CD4-positive, alpha-beta T cell treated with Interleukin-2 at 100 ng/mL for 4 hours (primary cell): ENCODE data around the gene ZNG1A.
"Not testable (repeated sequence)": the region's sequence is repeated elsewhere in the genome, so short reads cannot be mapped to it uniquely, and the experiment has no call there.

ENCODE experiments used
- DNase-seq: peaks from one replicate; pipeline ENCODE4 v3.0.0-alpha.2; 2020; ENCODE audit warnings: low spot score

Gene ZNG1A

DNA sequence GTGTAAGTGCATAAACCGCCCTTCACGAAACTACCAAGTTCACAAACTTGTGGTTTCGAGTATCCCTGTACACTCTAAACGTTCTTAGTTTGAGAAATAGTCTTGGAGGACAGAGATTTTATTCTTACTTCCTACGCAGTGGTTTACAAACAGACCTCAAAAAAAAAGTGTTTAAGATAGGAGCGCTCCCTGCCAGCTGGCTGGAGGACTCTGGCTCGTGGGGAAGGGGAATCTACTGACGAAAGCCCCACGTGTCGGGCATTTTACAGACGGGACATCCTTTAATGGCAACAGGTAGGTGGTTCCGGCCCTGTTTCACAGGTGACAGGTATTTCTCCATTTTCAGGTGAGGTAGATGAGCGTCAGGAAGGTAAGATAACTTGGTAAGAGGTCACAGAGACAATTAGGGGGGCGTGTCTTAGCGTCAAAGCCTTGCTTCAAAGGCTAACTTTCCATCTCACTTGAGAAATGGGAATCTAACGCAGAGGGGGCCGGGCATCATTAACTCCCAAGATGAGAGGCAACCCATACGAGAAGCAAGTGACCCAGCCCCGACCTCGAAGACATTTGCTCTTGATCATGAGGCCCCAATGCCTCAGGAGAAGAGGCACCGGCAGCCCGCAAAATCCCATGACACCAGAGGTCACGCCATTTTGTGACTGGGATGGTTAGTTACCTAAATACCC lies 573 bp downstream of the ZNG1A start:
- DNase-seq, result not testable (repeated sequence)

GRCh38 chr9:169757-170156 lies 9.1 kb downstream of the ZNG1A start:
- DNase-seq, result not testable (repeated sequence)

DNA sequence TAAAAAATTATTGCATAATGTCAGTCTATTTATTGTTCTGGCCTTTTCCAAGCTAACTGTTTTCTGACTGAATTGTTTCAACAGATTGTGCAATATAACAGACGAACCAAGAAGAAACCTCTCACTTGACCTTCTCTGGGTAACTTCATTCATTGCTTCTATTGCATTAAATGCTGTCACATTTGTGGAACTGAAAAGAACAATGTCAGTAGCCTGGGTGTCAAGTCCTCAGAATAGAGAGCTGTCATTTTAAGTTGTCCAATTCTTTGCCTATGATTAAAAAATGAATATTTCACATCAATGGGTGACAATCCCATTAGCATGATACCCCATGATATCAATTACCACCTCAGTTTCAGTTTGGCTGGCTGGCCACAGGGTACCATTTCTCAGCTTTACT lies 19.0 kb downstream of the ZNG1A start:
- DNase-seq, result not testable (repeated sequence)

DNA sequence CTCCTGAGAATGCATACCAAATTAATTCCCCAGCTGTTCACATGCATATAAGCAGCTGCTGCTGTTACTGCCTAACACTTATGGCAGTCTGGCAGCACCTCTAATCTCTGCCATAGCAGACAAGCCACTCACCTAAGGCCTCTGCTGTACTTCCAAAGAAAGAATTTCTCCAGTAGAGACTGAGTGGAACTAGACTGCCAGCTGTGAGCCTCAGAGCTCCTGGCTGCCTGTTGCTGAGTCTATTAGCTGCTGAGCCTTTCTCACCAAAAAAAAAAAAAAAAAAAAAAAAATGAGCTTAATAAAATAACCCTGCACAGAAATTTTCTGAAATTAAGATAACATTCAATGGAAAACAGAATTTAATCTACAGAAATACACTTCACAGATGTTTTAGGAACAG lies 27.7 kb downstream of the ZNG1A start:
- DNase-seq, result not testable (repeated sequence)

DNA sequence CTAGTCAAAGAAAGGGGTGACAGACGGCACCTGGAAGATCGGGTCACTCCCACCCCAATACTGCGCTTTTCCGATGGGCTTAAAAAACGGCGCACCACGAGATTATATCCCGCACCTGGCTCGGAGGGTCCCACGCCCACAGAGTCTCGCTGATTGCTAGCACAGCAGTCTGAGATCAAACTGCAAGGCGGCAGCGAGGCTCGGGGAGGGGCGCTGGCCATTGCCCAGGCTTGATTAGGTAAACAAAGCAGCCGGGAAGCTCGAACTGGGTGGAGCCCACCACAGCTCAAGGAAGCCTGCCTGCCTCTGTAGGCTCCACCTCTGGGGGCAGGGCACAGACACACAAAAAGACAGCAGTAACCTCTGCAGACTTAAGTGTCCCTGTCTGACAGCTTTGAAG lies 39.0 kb downstream of the ZNG1A start:
- not testable (repeated sequence) for DNase-seq

- DNase-seq, result not testable (repeated sequence)
Observed at GRCh38 chr9:117995-118467, 60.8 kb downstream of the ZNG1A start, which contains the start of gene FOXD4. TSS of gene FOXD4 (minus strand) at chr9:118417. CDS start at chr9:118119, 298 bp downstream.

- DNase-seq, result not testable (repeated sequence)
Observed at GRCh38 chr9:117144-117994, 61.5 kb downstream of the ZNG1A start.

DNA sequence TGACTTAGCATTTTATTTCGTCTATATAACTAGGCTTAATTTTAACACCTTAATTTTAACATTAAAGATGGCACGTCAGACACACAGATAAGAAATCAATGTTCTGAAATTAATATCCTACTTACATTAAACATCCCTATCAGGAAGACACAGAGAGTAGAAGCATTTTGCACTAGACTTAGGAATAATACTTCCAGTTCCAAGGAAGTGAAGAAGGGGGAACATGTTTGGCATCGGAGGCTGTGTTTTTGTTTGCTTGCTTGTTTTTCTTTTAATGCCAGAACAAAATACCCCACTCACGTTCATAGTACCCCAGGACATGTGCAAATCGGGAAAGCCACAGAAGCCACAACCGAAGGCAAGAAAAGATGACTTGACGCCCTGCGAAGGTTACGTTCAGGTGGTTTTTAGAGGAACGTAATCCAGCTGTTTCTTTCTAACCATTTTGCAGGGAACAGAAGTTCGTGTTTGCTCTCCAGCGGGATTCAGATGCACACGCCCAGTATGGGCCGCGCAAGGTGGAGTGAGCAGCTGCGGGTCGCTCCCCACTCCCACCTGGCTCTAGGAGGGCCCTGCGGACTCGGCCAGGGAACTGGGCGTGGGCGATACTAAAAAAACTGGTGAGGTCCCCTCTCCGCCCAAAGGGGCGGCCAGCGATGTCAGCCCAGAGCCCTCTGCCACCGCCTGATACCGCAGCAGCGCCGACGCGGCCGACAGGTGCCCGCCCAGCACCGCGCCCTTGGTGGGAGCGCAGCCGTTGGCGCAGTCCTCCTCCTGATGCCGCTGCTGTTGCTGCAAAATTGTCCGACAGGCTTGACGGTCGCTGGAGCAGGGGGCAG lies 62.4 kb downstream of the ZNG1A start:
- not testable (repeated sequence) for DNase-seq

DNA sequence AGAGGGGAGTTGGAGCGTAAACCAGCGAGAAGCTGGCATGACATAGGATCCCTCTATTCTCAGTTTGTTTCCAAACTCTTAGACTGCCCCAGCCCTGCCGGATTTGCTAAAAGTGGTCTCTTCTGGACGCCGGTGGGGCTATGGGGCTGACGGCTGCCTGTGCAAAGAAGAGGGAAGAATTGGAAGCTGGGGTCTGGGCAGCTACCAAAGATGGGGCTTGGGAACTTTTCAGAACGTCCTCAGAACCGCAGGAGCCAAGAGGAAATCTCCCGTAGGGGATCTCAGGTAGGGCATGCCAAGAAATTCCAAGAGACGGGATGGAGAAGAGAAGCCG lies 63.8 kb downstream of the ZNG1A start:
- DNase-seq, result not testable (repeated sequence)

GRCh38 chr9:114267-115117 lies 64.4 kb downstream of the ZNG1A start:
- not testable (repeated sequence) for DNase-seq

DNA sequence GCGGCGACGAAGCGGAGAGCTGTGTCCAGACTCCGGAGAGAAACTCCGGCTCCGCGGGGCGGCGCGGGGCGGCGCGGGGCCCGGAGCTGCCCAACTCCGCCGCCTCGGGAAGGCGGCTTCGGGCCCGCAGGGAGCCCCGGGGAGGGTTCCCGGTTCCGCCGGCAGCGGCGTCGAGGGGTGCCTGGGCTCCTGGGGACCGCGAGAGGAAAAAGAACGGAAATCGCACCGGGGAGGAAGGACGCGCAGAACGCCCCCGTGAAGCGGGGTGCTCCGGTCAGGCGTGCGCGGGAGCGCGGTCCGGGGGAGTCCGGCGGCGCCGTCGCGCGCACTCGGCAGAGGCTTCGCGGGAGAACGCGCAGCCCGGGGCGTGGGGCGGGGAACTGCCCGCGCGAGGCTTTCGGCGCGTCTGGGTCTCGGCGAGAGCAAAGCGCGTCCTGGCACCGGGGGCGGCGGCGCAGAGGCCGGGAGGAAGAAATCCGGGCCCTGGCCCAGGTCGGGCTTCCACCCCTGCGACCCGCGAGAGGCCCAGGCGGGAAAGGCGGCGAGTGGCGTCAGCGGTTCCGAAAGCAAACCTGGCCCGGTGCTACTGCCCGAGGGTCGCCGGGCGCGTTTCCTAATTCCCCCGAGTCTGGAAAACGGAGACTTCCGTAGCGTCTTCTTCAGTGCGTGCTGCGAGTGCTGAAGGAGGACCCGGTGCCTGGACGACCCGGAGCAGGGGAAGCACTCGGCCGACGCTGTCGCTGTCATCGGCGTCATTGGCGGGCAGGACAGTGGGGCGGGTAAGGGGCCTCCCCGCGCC lies 65.2 kb downstream of the ZNG1A start:
- DNase-seq, result not testable (repeated sequence)

DNA sequence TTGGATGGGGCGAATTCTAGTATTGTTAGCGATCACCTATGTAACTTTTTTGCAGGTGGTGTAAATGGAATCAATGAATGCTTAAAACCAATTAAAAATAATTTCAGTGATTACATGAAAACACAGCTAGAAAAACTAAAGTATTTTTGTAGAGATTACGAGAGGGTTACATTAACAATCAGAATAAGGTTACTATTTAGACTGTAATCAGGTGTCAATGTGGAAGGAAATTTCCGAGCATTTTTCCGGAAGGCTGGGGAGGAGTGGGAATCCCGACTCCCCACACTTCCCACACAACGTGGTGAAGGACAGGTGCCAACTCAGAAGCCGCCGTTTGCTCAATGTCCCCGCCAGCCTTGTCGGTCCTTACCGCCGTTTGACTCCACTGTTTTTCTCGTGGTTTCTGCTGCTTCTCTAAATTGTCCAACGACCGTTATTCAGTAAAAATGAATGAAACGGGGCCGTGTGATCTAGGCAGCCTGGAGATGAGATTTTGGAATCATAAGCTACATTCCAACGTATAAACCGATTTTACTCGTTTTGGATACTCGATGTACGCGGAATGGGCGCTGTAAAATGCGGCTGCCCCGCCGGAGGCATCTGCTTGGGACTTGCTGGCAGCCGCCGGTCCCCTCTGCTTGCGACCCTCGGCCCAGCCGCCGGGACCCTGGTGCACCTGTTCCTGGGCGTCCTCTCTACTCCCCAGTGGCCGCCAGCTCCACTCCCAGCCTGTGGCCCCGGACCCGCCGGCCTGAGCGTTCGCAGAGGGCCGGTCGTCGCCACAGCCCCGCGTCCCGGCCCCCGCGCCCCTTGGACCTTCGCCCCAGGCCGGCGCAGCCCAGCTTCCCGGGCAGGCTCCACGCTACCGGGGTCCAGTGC lies 66.0 kb downstream of the ZNG1A start:
- DNase-seq, result not testable (repeated sequence)

DNA sequence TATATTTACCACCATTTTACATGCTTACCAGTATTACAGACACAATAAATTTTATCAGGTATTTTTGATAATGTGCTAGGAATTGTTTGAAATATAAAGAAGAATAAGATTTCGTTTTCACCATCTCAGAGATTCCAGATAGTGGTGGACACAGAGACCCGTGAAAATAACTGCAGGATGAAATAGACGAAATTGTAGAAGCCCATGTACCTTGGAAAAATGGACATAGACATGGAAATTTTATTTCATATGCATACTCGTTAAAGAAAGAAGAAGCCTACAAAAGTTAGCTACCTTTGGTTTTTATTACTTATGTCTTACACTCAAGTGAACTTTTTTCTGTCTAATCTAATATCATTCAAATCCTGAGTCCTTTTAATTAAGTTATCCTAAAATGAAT lies 68.2 kb downstream of the ZNG1A start:
- DNase-seq, result not testable (repeated sequence)

- DNase-seq, result not testable (repeated sequence)
Observed at GRCh38 chr9:109540-109939, 69.3 kb downstream of the ZNG1A start.

DNA sequence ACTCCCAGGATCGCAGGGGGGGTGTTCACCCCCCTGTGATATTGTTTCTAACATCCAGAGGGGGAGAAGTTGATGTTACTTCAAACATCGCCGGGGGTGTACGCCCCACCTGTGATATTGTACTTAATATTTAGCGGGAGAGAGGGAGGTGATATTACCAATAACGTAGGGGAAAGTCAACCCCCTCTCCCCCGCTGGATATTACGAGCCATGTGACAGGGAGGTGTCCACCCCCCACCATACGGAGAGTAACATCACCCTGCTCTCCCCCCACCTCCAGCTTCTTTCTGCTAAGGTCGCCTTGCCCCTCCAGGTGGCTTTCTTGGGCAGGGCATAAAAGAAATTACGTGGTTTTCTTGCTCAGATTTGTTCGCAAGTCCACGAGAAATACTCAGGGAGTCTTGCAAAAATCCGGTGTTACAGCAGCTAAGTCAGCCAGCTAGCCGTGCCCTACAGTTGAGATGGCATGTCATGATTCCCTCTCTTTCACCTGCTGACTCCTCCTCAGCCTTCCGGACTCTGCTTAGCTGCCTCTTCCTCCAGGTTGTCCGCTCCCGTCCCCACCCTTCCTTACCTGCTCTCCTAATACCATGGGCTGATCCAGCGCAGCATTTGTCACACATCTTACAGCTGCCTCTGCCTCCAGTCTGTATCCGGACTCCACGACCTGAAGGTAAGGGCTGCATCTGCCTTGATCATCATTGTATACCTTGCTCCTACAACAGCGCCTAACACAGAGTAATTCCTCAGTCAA lies 69.9 kb downstream of the ZNG1A start:
- DNase-seq, result not testable (repeated sequence)

DNA sequence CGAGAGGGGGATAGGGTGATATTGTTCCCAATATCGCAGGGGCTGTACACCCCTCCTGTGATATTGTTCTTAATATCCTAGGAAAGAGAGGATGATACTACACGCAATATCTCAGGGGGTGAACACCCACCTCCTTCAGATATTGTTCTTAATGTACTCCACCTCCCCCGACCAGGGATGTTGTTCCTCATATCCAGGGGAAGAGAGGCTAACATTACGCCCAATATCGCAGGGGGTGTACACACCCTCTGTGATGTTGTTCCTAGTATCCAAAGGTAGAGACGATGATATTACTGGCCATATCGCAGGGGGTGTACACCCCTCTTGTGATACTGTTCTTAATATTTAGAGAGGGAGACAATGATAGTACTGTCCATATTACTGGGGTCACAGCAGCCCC lies 72.9 kb downstream of the ZNG1A start:
- not testable (repeated sequence) for DNase-seq

- DNase-seq, result not testable (repeated sequence)
Observed at GRCh38 chr9:100430-100829, 78.4 kb downstream of the ZNG1A start.

- not testable (repeated sequence) for DNase-seq
Observed at GRCh38 chr9:99867-100266, 79.0 kb downstream of the ZNG1A start.

DNA sequence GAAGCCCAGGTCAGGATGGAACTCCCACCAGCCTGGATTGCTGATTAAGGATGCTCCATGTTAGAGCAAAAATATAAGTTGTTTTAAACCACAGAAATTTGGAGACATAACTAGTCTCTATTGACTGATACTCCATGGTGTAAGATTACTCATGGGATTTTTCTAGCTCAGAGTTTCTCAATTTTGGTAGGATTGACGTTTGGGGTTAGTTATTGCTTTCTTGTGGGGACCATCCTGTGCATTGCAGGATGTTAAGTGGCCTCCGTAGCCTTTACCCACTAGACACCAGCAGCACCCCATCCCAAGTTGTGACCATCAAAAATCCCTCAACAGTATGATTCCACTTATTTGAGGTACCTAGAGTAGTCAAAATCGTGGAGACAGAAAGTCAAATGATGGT lies 80.1 kb downstream of the ZNG1A start:
- not testable (repeated sequence) for DNase-seq
